Epidermal melanocyte (primary cell): ENCODE results near the gene ZIC4.

ENCODE experiments used
- DNase-seq: peaks from one replicate; pipeline ENCODE4 v3.0.0; 2011; ENCODE audit warnings: low spot score; ENCODE audit not compliant: insufficient read length

ZIC4 gene

DNA sequence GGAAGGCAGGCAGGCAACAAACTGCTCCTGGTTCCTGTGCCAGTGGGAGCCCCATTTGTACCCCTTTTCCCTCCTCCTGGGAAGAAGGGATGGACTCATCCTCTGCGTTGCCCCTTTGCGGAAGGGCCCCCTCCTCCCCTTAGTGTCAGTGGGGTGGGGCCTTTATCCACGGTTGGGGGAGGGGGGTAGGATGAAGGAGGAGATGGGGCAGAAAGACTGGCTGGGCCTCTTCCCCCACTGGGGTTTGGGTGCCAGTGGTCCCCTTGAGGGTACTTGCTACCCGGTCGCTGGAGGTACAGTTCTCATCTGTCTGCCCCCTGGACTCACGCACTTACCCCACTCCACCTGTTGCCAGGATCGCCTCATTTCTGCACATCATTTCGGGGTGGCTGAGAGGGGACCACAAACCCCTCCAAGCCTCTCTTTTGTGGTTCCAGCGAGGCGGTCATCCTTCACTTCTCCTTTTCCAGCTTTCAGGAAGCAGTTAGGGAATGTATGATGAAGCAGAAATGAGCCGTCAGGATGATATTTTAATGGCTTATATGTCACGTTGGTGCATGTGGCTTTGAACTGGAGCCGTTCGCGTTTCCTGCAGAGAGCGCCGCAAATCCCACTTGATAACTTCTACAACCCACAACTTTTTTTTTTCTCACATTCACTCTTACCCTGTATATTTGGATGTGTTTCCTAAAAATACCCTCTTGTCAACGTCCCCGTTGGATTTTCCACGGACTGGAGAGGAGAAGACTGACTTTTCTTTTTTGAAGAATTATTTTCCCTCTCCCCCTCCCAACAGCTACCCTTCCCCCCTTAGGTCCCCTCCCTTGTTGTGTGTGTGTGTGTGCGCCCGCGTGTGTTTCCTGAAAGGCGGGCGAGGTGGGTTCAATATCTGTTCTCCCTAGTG is at the start of gene ZIC4:
ZIC4 (minus strand) TSS at position 516 of the 904 bp plus-strand sequence. CDS start 3,746 bp downstream, outside the sequence.
- peak; percentile 7 for DNase-seq

DNA sequence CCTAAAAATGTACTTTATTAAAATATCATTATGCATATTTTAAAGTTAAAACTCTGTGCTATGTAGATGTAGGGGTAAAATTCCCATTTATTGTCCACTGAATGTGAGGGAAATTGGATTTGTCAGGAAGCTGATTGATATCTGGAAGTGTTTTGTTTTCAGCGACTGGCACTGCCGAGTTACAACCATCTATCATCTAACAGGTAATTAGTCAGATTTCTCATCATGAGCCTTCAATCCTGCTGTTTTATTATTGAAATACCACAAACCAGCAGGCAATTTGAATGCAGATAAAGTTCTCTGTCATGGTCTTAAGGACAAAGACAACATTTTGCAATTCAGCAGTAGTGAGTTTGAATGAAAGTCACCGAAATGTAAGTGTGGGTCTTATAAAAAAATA is 43.3 kb upstream of the ZIC4 start:
- DNase-seq = no peak

DNA sequence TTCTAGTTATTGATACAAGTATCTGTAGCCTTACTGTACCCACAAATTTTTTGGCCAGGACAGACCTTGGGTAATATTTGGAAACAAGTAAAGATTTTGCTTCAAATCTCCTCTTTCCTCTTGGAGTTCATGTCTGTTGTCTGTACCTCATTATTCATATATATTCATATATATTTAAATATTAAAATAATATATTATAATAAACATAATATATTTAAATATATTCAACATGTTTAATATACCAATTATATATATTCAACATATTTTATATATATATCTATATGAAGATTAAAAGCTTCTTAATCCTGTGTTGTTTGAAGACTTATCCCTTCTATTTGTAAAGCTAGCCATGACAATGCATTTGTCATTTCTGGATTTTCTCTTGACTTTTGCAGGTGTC is 40.9 kb upstream of the ZIC4 start:
- DNase-seq = no peak

DNA sequence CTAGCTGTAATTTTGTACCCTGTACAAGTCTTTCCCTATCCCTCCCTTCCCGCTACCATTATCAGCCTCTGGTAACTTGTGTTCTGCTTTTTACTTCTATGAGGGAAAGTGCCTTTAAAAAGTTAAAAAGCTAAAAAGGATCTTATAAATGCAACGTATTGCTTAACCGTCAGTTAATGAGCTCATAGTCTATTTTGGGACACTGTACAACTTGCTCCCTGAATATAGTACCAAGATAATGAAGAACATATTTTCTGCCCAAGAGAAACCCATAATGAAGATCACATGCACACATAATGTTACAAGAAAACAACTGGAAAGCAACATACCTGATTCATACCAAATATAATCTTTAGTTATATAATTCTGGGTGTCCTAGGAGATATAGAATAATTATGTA is 25.4 kb upstream of the ZIC4 start:
- no peak for DNase-seq

DNA sequence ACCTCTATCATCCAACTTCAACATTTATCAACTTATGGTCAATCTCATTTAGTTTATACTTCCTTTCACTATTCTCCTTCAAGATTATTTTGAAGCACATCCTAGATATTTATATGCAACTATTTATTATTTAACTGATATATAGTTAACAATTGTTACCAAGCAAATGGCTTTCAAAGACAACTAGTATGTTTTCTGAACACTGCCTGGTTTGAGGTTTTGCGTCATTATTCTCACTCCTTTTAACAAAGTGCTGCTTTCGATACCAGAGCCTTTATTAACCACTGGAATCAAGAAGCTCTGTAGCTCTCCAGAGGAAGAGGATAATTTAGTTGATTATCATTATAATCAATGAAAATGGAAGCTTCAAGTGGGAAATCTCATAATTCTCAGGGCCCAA is 22.4 kb upstream of the ZIC4 start:
- DNase-seq = no peak

DNA sequence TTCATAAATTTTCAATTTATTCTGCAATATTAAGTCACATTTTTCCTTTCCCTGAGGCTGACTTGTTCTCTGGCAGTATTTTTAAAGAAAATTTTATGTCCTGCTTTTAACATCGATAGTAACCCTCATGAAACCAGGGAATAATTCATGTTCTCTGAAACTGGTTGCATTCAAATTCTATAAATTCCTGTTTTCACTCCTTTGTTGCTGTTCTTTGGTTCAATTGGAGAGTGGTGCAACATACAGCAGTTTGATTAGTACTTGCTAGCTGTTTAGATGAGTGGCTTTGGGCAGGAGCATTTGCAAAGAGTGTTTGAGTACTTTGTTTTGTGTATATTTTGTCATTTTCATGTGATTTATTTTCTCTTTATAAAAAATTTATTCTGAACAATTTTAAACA is 22.0 kb upstream of the ZIC4 start:
- DNase-seq = no peak

DNA sequence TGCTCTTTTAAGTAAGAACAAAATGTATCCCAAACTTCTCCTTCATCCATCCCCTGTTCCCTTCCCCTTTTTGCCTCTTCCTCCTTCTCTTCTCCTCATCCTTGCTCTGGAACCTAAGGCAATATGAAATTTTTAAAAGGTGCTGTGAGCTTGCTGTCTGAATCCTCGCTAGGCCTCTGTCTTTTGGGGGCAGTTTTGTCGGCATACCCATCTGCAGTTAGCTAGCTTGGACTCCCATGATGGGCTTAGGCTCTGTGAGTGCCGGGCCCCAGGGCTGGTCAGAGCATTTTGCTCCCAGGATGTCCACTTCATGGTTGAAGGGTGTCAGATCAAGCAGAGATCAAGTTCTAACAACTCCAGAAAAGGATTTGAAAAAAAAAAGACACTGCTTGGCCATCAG is 21.4 kb upstream of the ZIC4 start:
- DNase-seq = no peak

DNA sequence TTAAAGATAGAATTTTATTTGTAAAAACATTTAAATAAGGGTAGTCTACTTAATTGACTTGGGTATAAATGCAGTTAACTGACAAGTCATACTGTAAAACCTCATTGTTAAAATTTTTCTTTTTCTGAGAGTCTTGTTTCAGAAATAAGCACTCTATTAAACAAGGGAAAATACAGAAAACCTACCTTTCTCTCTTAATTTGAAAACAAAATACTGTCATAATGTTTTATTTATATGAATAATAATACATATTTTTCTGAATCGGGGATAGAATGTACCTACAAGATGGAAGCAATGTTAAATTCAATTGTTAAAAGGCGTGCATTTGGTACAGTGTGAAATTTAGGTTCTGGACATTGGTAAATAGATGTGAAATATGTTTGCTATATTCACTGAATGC is 20.6 kb upstream of the ZIC4 start:
- DNase-seq = no peak

DNA sequence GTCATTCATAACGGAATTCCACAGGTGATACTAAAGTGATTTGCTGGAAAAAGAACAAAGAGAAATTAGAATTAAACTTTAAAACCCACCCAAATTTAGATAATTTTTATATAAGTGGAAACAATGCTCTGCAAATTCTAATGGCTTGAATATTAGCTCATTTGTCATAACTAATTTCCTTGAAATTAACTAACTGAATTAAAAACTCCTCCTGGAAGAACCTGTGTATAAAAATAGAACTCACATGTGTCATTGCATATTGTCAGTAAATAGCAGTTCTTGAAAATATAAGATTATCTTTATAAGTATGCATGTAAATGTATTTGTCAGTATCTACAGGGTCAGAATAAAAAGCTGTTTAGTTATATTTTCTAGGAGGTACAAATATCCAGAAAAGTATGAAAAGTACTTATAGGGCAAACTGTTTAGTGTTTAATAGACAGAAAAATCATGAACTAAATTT is 19.1 kb upstream of the ZIC4 start:
- no peak for DNase-seq

DNA sequence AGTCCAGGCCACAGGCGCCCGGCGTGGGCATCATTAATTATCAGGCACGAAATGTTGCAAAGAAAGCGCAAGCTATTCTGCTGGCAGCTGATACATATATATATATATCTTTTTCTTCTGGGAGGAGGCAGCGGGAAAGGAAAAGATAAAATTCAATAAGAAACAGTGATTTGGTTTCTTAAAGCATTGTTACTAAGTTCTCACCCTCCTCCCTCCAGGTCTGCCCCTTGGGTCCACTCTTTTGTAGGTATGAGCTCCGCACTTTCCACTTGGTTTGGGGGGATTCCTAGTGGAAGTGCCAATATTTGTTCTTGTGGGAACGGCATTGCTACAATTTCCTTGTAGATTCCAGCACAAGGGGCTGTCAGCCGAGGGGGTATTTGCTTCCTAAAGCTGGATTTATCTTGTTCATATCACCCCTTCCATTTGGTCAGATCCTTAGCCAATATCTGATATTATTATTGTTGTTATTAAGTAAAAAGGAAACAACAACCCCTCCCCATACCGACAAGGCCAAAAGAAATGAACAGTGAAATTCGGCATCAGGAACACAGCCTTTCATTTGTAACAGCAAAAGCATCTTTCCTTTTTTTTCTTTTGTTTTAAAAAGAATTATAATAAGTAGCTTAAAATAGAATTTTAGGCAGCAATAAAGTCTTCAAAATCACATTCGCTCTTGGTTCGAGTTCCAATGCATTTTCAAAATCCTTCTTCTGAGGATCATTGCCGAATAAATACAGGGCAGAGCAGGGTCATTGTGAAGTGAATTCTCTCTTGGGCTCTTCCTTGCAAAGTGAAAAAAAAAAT is 18.4 kb upstream of the ZIC4 start:
- DNase-seq = no peak

DNA sequence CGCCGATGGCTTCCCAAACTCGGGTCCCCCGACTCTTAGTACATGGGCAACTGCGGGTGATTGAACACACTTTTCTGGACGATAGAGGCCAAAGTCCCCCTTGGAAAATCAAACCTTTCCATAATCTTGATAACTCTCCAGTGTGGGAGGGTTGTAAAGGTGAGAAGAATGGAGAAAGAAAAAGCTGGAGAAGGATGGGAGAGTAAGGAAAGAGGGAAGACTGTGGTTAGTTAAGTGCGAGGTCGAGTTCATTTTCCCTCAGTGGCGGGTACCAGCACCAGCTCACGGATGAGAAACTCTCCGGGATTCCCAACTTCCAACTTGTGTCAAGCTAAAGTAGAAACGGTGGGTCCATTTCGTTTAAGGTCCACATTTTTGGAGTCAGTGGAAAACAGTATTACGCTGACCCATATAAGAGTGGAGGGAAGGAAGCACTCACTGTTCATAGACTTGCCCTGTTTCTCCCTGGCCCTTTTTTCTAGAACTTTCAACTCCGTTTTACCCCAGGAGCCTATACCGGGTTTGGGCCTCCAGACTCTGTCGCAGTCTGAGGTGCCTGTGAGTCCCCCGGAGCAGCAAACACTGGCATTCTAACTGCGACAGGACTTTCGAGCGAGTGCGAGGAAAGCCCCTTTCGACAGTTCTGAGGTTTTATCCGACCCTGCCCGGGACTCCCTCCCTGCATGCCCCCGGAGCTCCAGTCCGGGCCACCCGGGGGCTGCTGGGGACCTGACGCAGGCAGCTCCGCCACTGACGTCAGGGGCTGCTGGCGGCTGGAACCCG is 17.6 kb upstream of the ZIC4 start:
- DNase-seq = no peak

DNA sequence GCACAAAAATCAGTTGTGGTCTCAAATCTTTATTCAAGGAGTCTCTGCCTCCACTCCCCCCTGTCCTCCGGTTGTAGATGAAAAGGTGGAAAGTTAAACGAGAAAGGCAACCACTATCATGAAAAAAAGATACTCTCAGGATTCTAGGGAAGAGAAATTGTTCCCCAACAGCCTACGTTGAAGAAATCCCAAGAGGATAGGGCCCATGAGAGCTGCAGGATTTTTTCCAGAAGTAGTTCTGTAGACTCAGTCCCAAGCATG is 17.1 kb upstream of the ZIC4 start:
- no peak for DNase-seq

DNA sequence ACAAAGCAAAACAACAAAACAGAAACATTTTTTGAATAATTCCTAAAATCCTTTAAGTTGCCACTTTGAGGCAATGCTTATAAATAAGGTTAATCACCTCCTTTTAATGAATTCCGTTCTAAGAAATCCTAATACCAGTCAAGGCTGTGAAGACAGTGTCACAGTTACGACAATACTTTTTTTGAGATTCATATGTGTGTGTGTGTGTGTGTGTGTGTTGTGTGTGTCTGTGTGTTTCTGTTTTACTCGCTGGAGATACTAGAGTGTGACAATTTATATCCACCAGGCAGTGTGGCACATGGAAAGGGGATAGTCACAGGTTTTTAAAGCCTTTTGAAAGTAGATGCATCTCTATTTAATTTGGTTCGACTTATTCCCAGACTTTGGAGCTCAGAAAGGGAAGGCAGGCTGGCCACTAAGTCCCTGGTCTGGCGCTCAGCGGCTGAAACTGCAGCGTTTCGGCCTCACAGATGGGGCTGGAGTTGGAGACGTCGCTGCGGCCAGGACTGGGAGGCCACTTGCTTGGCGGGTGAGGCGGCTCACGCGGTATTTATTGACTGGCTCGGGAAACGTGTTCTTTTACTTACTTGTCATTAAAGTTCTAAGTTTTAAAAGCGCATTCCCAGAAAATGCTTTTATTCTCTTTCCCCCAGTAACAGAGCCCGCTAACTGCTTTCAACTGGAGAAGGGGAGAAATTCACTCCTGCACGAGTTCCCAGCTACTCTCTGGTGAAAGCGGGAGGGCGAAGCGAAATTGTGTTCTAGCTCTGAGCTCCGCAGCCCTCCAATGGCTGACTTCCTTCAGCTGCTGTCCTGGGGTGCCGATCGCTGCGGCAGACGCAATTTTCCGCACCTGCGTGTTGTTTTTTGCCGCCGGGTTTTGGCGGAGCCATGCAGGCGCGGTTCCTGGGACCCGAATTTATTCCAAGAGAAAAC is 16.5 kb upstream of the ZIC4 start:
- no peak for DNase-seq

DNA sequence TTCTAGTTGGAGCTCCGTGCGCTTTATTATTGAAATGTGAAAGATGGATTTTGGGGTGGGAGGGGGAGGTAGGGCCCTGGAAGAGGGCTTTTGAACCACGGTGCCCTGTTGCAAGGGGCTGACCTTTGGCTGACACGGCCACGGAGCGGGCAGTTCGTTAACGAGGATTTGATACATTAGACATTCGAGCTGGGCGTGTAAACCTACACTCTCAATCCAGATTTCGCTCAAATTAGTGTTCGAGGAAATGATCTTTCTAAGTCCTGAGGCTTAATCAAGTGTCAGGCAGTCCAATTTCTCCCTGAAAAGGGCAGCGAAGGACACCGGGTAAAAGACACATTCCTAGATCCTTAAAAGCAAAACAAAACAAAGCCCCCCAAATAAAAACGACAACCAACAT is 15.9 kb upstream of the ZIC4 start:
- DNase-seq = no peak

DNA sequence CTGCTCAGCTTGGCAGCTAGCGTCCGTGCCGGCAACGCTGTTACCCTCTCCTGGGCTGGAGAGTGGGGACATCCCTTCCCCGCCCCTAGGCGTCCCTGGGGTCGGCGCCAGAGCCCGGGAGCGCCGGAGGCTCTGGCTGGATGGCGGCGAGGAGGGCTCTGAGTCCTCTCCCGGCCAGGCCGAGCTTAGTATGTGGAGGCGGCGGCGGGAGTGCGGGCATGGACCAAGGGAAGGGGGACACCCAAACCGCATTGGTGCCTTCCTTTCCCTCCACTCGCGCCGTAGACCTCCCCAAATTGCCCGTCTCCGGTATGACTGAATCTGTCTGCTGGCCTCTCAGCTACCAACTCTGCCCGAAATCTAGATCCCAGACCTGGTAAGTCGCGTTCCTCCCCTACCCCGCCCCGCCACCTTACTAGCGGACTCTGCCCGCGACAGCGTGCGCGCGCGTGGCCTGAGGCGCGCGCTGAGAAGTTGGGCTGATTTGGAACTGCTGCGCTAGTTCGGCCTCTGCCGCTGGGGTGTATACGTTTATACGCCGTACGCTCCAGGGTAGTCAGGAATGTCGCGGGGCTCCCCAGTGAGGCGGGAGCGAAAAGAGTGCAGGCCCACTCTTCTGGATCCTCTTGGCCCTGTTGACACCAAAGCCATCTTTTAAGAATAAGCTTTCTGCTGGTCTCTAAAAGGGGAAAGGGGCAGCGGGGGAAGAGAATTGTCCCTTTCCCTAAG is 15.0 kb upstream of the ZIC4 start:
- DNase-seq = no peak

DNA sequence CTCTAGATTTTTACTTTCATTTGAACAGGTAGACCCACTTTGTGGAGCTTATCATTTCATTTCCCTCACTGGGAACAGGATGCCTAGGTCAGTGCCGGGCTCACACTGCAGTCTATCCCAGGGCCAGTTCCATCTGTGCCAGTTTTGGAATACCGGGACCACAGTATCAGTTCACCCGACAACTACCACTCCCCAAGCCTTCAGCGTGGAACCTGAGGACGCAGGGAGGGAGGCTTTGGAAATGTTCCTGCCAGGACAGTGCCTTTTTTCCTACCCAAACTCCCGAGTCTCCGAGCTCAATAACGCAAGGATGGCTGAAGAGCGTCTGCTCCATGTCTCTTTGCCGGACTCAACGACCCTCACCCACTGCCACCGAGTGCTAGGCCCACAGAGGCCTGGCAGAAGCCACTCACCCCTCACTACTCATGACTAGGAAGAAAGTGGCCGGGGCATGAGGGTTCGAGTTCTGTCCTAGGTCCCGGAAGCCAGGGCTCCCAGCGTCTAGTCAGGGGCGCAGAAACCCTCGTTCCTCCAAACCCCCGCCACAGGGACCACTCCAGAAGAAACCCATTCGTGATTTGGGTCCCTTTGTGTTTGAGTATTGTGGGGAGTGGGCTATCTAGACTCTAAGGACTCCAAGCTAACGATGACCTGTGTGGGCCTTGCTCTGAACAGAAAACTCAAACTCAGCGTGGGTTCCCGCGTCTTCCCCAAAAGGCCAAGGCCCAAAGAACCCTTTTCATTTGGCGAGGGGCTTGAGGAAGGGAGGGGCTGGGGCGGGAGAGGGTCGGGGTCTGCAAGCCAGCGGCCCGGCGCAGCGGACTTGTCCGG is 14.2 kb upstream of the ZIC4 start:
- DNase-seq = no peak

DNA sequence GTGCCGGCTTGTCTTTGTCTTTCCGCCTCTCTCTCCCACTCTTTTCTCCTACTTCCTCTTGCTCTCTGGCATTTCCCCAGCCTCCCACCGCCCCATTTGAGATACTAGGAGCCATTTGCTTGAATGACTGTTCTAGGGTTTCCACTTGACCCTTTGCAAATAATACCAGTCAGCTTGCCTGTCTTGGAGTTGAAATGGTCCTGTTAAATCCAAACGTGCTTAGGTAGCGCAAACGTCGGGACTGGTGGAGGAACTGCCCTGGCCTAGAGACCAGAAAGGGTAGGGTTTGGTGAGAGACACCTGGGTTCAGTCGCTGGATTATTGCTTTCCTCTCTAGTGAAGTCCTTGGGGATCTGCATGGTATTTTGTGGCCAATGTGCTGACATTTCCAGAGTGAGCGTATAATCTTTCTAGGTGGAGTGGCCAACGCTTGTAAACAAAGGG is 13.5 kb upstream of the ZIC4 start:
- no peak for DNase-seq

DNA sequence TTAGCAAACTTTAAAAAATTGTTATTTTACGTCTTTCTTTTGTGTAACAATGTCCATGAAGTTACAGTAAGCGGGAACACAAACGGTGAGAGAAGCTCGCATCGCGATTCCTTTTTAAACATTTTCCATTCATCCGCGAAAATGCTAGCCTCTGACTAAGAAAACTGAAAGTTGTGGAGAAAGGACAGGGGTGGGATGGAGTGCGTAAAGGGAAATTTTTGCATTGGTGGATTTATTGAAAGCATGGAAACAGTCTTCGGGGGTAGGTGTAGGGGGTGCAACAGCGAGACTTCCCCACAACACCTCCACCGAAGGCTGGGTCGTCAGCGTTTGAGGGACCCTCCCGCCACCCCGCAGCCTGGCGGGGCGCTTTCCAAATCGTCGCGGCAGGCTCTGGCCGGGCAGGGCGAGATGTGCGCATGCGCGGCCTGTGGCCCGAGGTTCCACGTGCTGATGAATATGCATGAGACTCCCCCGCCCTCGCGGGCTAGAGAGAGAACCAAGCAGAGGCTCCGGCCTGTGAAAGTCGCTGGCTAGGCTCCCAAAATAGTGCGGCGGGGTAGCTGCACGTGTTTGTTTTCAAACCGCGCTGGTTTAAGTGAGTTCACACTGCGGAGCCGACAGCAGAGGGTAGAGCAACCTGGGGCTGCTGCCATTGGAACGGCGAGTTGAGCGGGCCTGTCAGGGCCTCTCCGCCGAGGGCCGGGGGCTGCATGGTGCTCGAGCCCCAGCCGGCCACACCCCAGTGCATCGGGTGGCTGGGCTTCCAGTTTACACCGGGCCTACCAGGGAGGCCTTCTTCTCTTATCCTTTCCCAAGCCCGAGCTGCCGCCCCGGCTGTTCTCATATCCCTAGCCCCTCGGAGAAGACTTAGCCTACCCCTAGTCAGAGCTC is 12.7 kb upstream of the ZIC4 start:
- DNase-seq = peak; percentile 22
